Neural crest cell (in vitro differentiated cells): ENCODE measurements around the gene CACNA2D3. TPM values are rescaled to one million over a fixed set of nuclear protein-coding genes. Genes with fewer than 3 reads are reported as not detected.

Source experiments
- DNase-seq: peaks from one replicate; pipeline ENCODE4 v3.0.0; 2021; ENCODE audit warnings: low read depth, mixed read lengths, low spot score
- H3K27ac Mint-ChIP-seq: one replicate; pipeline ENCODE4 v1.8.0; 2021; ENCODE audit warnings: mild to moderate bottlenecking, mixed read lengths; ENCODE audit not compliant: unreplicated experiment
- H3K27me3 Mint-ChIP-seq: 2 replicates; pipeline ENCODE4 v1.8.0; 2021; ENCODE audit warnings: low read depth, mild to moderate bottlenecking, mixed read lengths
- H3K36me3 Mint-ChIP-seq: 2 replicates; pipeline ENCODE4 v1.8.0; 2021; ENCODE audit warnings: low read depth, mild to moderate bottlenecking, mixed read lengths
- H3K4me1 Mint-ChIP-seq: 2 replicates; pipeline ENCODE4 v1.8.0; 2021; ENCODE audit warnings: mixed read lengths
- H3K4me3 Mint-ChIP-seq: one replicate; pipeline ENCODE4 v1.8.0; 2021; ENCODE audit warnings: mild to moderate bottlenecking, mixed read lengths
- H3K9me3 Mint-ChIP-seq: 2 replicates; pipeline ENCODE4 v1.8.0; 2021; ENCODE audit warnings: mixed read lengths
- total RNA-seq: library from RNA; stranded (reverse); gene quantifications from 2 replicates; pipeline ENCODE4 v1.2.1, GENCODE V29; 2021
- TF ChIP-seq, protein P1 (sequence below): fragments of 200-600 bp; sonication (generic); conservative IDR thresholded peaks from 2 replicates; pipeline ENCODE4 v1.5.0; 2021; ENCODE audit warnings: antibody characterized with exemption, mild to moderate bottlenecking

CACNA2D3 gene
- total RNA-seq, 1 donor from 2014 or later = 0.82 TPM

DNA sequence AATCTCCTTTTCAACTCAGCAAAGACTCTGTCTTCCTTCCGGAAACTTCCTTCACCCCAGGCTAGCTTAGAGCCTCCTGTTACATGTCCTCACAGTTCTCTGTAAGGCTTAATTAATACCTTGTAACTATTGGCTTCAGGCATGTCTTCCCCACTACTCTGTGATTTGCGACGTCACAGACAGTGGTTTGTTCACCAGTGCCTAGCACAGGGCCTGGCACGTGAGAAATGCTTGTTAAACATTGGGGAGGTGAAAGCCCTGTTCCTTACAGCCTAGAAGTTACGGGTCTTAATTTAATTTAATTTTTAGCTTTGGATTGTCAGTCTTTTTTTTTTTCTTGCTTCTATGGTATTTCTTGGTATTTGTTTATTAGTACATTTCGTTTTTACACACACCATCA, 36.4 kb upstream of the CACNA2D3 start:
- H3K4me1 Mint-ChIP-seq = peaks cover 4% of the 10 kb centered on the region
- TF ChIP-seq, protein P1, sequence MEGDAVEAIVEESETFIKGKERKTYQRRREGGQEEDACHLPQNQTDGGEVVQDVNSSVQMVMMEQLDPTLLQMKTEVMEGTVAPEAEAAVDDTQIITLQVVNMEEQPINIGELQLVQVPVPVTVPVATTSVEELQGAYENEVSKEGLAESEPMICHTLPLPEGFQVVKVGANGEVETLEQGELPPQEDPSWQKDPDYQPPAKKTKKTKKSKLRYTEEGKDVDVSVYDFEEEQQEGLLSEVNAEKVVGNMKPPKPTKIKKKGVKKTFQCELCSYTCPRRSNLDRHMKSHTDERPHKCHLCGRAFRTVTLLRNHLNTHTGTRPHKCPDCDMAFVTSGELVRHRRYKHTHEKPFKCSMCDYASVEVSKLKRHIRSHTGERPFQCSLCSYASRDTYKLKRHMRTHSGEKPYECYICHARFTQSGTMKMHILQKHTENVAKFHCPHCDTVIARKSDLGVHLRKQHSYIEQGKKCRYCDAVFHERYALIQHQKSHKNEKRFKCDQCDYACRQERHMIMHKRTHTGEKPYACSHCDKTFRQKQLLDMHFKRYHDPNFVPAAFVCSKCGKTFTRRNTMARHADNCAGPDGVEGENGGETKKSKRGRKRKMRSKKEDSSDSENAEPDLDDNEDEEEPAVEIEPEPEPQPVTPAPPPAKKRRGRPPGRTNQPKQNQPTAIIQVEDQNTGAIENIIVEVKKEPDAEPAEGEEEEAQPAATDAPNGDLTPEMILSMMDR = no peak
- H3K27ac Mint-ChIP-seq = no peak overlapping the region
- H3K27me3 Mint-ChIP-seq = peaks cover 64% of the 10 kb centered on the region
- no peaks in the 10 kb centered on the region for H3K36me3 Mint-ChIP-seq
- no peaks in the 10 kb centered on the region for H3K9me3 Mint-ChIP-seq
- H3K4me3 Mint-ChIP-seq = no peak overlapping the region
- DNase-seq = no peak

DNA sequence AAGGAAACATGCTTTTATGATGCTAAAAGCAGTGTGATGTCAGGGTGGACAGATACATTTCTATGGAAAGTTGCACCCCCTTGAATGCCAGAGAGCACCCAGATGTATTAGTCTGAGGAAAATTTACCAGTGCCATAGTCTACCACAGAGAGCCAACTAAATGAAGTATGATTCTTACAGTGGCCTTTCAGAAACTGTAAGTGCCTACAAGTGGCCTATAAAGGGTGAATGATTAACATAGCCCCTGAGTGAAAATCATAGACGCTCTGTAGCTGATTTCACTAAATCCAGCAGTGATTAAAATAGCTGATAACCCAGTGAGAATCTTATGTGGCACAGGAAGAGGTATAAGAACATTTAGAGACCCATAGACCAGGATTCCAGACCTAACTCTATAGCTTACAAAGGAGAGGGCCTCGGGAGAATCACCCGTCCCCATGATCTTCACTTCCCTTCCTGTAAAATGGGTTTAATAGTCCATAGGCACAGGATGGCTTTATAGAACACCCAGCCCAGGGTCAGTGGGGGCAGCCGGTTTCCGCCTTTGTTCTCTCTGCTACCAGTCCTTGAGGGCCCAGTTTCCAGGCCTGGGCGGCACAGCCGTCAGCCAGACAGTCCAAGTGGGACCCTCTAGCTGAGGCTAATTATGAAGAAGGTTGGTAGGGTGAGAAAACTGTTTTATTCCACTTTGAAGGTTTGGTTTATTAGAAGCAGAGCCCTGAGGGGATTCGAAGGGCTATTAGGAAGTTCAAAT, 35.5 kb upstream of the CACNA2D3 start:
- TF ChIP-seq, protein P1 = no peak
- no peak overlapping the region for H3K27ac Mint-ChIP-seq
- DNase-seq = no peak
- peak overlapping the region; percentile 26 for H3K4me3 Mint-ChIP-seq
- H3K4me1 Mint-ChIP-seq = peaks cover 4% of the 10 kb centered on the region
- H3K36me3 Mint-ChIP-seq = no peaks in the 10 kb centered on the region
- H3K9me3 Mint-ChIP-seq = no peaks in the 10 kb centered on the region
- H3K27me3 Mint-ChIP-seq = peaks cover 63% of the 10 kb centered on the region

DNA sequence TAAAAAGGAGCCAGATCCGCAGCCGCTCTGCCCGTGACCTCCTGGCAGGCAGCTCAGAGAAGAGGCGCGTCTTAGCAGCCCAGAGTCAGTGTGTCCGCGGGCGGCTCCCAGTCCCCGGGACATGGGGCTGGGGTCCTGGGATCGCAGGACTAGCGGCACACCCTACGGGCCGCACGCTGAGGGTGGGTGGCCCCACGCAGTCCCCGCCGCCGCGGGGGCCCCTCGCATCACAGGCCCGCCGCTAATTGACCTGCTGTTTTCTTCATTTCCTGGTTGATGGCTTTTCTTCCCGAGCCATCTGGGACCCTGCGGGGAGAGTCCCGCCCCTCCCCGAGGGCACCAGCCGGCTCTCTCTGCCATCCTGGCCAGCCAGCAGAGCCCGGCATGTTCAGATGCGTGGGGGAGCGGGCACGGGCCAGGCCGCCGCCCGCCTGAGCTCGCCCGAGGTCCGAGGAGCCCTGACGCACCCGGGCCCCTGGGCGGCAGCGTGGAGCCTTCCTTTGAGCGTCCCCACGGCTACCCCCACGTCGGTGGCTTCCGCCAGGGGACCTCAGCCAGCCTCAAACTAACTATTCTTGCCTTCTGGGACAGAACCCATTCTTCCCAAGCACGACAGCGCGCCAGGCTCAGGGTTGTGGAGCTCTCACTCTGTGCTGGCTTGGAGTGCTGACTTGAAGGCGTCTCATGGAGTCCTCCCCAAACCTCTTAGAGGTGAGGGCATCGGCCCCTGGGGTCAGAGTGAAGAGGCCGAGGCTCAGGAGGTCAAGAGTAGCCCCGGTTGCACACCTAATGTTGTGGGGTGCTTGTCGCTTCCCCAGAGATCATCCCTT, 34.6 kb upstream of the CACNA2D3 start:
- Mint-ChIP-seq H3K27me3 (peaks cover 63% of the 10 kb centered on the region), H3K36me3 (no peaks in the 10 kb centered on the region), H3K4me1 (peaks cover 4% of the 10 kb centered on the region), H3K9me3 (no peaks in the 10 kb centered on the region), H3K27ac (no peak overlapping the region), H3K4me3 (peak overlapping the region; percentile 26)
- TF ChIP-seq, protein P1 = no peak
- DNase-seq = no peak

DNA sequence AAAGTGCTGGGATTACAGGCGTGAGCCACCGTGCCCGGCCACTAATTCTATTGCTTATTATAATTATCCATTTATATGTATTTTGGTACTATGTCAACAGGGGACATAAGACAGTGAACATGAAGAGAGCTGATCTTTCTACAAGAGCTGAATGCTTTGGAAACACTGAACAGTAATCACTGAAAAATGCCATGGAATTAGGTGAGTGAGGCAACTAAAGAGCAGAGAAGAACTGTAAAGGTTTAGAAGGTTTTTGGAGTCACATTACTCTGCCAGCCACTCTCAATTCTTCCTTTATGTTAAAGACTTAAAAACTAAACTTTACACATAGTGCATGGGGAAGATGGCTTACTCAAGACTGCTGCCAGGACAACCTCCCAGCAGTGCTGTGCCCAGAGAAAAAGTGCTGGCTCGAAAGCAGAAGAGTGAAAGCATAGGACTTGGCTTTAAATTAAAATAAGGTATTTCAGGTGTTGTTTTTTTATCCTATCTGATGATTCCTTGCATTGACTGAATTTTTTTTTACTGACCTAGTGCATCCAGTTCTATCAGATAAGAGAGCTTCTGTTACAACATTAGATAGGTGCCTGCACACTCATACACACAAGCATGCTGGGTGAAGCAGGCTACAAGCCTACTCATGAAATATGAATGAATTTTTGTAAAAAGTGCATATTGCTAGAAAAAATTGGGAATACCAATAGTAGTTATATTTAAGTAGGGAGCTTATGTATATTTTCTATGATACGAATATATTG, 28.7 kb upstream of the CACNA2D3 start:
- no peaks in the 10 kb centered on the region for H3K4me1 Mint-ChIP-seq
- H3K27me3 Mint-ChIP-seq = peaks cover 19% of the 10 kb centered on the region
- no peaks in the 10 kb centered on the region for H3K9me3 Mint-ChIP-seq
- no peak overlapping the region for H3K27ac Mint-ChIP-seq
- no peak for DNase-seq
- H3K36me3 Mint-ChIP-seq = no peaks in the 10 kb centered on the region
- TF ChIP-seq, protein P1 = no peak
- H3K4me3 Mint-ChIP-seq = no peak overlapping the region

DNA sequence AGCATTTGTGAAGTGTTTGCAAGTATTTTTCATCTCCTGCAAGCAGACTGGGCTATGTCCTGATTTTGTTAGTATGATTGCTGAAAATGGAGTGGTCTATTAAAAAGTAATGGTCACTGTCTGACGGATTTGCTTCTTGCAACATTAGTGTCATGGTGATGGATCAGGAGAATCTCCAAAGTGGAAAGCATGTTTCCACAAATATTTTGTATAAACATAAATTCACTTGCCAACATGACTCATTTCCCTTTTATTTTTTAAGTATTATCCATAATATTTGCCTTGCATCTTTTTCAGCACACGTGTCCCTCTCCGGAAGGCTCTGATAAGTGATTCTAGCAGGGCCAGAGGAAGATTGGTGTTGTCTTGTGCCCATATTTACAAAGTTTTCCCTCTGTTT, 27.4 kb upstream of the CACNA2D3 start:
- H3K36me3 Mint-ChIP-seq = no peaks in the 10 kb centered on the region
- TF ChIP-seq, protein P1 = no peak
- H3K4me3 Mint-ChIP-seq = no peak overlapping the region
- H3K4me1 Mint-ChIP-seq = no peaks in the 10 kb centered on the region
- no peak for DNase-seq
- no peaks in the 10 kb centered on the region for H3K9me3 Mint-ChIP-seq
- no peak overlapping the region for H3K27ac Mint-ChIP-seq
- H3K27me3 Mint-ChIP-seq = peaks cover 12% of the 10 kb centered on the region
